A673 (cell line): ENCODE data around the gene EGR2.

Experiments used
- CTCF ChIP-seq: fragments of 300-800, 200-600 bp; sonication (generic); conservative IDR thresholded peaks from 2 replicates; pipeline ENCODE4 v1.5.1; 2017; ENCODE audit warnings: low read depth, mild to moderate bottlenecking, antibody characterized with exemption, low read length, moderate library complexity, mixed read lengths
- EZH2 ChIP-seq: fragments of 200-600 bp; sonication (generic); IDR thresholded peaks from 2 replicates; pipeline ENCODE4 v1.6.1; 2017; ENCODE audit warnings: borderline replicate concordance, low read depth, mild to moderate bottlenecking, mixed read lengths, antibody characterized with exemption, low read length; ENCODE audit not compliant: poor library complexity, severe bottlenecking

GRCh38 chr10:62811159-62811875 is 4.8 kb downstream of the EGR2 start:
- TF ChIP-seq CTCF: no peak
- no peak for TF ChIP-seq EZH2
